Motor neuron (in vitro differentiated cells): ENCODE results near the gene MGAT1. TPM values are rescaled to one million over a fixed set of nuclear protein-coding genes. Genes with fewer than 3 reads are reported as not detected.
A peak's percentile ranks its signal among the peaks of the same experiment; 100 is the strongest.
"Not testable (repeated sequence)": the region's sequence is repeated elsewhere in the genome, so short reads cannot be mapped to it uniquely, and the experiment has no call there.

Source experiments
- ATAC-seq, 8 experiments: fragments of 200-7000 bp; cut with Tn5 transposase; replicated peaks in 6 of 8; 2 replicates each; pipeline ENCODE4 v1.8.0; 2021; ENCODE audit warnings: mild to moderate bottlenecking in 8 of 8, moderate library complexity in 8 of 8
- H3K27ac ChIP-seq, 2 donors: fragments of 250-450 bp; sonication (Bioruptor Pico); 2 replicates each; pipeline ENCODE4 v1.9.0; 2021; ENCODE audit warnings: antibody characterized with exemption in 2 of 2, mild to moderate bottlenecking in 2 of 2, moderate library complexity in 1 of 2
- H3K4me1 ChIP-seq, 2 donors: fragments of 250-450 bp; sonication (Bioruptor Pico); replicated peaks in 1 of 2; 2 replicates each; pipeline ENCODE4 v1.6.1; 2021; ENCODE audit warnings: antibody characterized with exemption in 2 of 2, mild to moderate bottlenecking in 2 of 2, moderate library complexity in 1 of 2
- H3K4me3 ChIP-seq, 5 donors: fragments of 250-450 bp; sonication (Bioruptor Pico); 2 replicates each; pipeline ENCODE4 v1.9.0; 2021; ENCODE audit warnings: antibody characterized with exemption in 5 of 5, mild to moderate bottlenecking in 5 of 5, moderate library complexity in 4 of 5
- WGBS, 10 experiments: fragments of 450-650 bp; shearing (Covaris generic); methylation state at CpG; one replicate each; pipeline ENCODE4 v1.0.0; 2022; 5-methylcytosine and 5-hydroxymethylcytosine counted together
- in situ Hi-C, 9 experiments: fragments of 400-800 bp; cut with MboI; loops; one replicate each; pipeline ENCODE4 v1.15.0; 2021; ENCODE audit warnings: low sequenced_read_pairs in 9 of 9, low pct_unique_long_range_greater_than_20kb in 2 of 9; ENCODE audit not compliant: unreplicated experiment in 9 of 9
- total RNA-seq, 8 experiments: library from RNA; unstranded; fragments of 300-600 nt; gene quantifications; 2 replicates each; pipeline versions ENCODE4 v1.2.3 to v1.2.4, GENCODE V29; 2022

MGAT1 gene
- total RNA-seq, 8 experiments from 2014 or later, result 24.6 to 59.6 (median 37.7) TPM

- Histone ChIP-seq H3K4me1 (peaks cover 10 to 15% of the 10 kb centered on the region in 2 donors), H3K27ac (no peak overlapping the region), H3K4me3 (no peak overlapping the region)
- 10 to 100% (median 83%) methylated on average over 1 to 12 of the region's 15 CpGs for WGBS, 10 experiments
- ATAC-seq, result peak in 7 of 8 experiments; percentile 11 to 41 (median 34)
- in situ Hi-C loops, result no loop called here
These were observed 17.4 kb downstream of the MGAT1 start for GRCh38 chr5:180785121-180785781.

GRCh38 chr5:180784497-180785097, 18.0 kb downstream of the MGAT1 start:
- Histone ChIP-seq H3K4me3 (no peak overlapping the region), H3K27ac (no peak overlapping the region), H3K4me1 (peaks cover 10 to 15% of the 10 kb centered on the region in 2 donors)
- ATAC-seq, result peak; percentile 50 to 83 (median 60)
- in situ Hi-C loops, result no loop called here
- WGBS, 10 experiments, result 0 to 64% (median 39%) methylated on average over 2 to 7 of the region's 13 CpGs

- in situ Hi-C loops, result no loop called here
- no peak for ATAC-seq
- Histone ChIP-seq H3K4me3 (no peak overlapping the region), H3K4me1 (peaks cover 10 to 15% of the 10 kb centered on the region in 2 donors), H3K27ac (no peak overlapping the region)
- WGBS, 10 experiments, result 56 to 91% (median 82%) methylated on average over 1 to 5 of the region's 12 CpGs; no CpG with 5 or more reads in 5 of the 10 experiments
These were observed 19.1 kb downstream of the MGAT1 start for GRCh38 chr5:180783340-180784052.

- 58 to 100% (median 78%) methylated on average over 1 to 2 of the region's 2 CpGs; no CpG with 5 or more reads in 2 of the 10 experiments for WGBS, 10 experiments
- Histone ChIP-seq H3K27ac (no peak overlapping the region), H3K4me1 (peaks cover 10 to 15% of the 10 kb centered on the region in 2 donors), H3K4me3 (no peak overlapping the region)
- ATAC-seq, result no peak
- in situ Hi-C loops, result no loop called here
These were observed 19.9 kb downstream of the MGAT1 start for GRCh38 chr5:180782748-180783147.

- 75 to 100% (median 94%) methylated on average over 1 to 11 of the region's 14 CpGs; no CpG with 5 or more reads in 4 of the 10 experiments for WGBS, 10 experiments
- H3K27ac ChIP-seq, H3K4me3 ChIP-seq, ATAC-seq, in situ Hi-C loops: not testable (repeated sequence)
- H3K4me1 ChIP-seq, result peaks cover 10 to 15% of the 10 kb centered on the region in 2 donors
These were observed 20.7 kb downstream of the MGAT1 start for GRCh38 chr5:180781900-180782326.

- WGBS, 10 experiments, result 25 to 90% (median 70%) methylated on average over 2 to 9 of the region's 10 CpGs; no CpG with 5 or more reads in 1 of the 10 experiments
- Histone ChIP-seq H3K4me1 (peaks cover 0 to under 1% of the 10 kb centered on the region in 2 donors), H3K27ac (no peak overlapping the region), H3K4me3 (no peak overlapping the region)
- ATAC-seq, result no peak
- in situ Hi-C loops, result no loop called here
These were observed 22.5 kb downstream of the MGAT1 start for GRCh38 chr5:180779985-180780610.

- Histone ChIP-seq H3K27ac (no peak overlapping the region), H3K4me3 (no peak overlapping the region), H3K4me1 (no peaks in the 10 kb centered on the region)
- in situ Hi-C loops, result no loop called here
- WGBS, 10 experiments, result 83 to 100% (median 100%) methylated on average over 1 of the region's 1 CpG; no CpG with 5 or more reads in 6 of the 10 experiments
- no peak for ATAC-seq
These were observed 25.1 kb downstream of the MGAT1 start for GRCh38 chr5:180777475-180777874.

GRCh38 chr5:180776376-180776775, 26.2 kb downstream of the MGAT1 start:
- H3K4me3 ChIP-seq, result no peak overlapping the region
- in situ Hi-C loops, result no loop called here
- WGBS, 10 experiments, result 80 to 100% (median 100%) methylated on average over 1 of the region's 1 CpG; no CpG with 5 or more reads in 1 of the 10 experiments
- H3K4me1 ChIP-seq, result no peaks in the 10 kb centered on the region
- no peak for ATAC-seq
- no peak overlapping the region for H3K27ac ChIP-seq

- no peak overlapping the region for H3K27ac ChIP-seq
- H3K4me1 ChIP-seq, result no peaks in the 10 kb centered on the region
- ATAC-seq, result no peak
- in situ Hi-C loops, result no loop called here
- WGBS, 10 experiments, result 60 to 90% (median 81%) methylated on average over 1 to 7 of the region's 7 CpGs; no CpG with 5 or more reads in 3 of the 10 experiments
- no peak overlapping the region for H3K4me3 ChIP-seq
These were observed 27.0 kb downstream of the MGAT1 start for GRCh38 chr5:180775624-180776023.

GRCh38 chr5:180771839-180772238, 30.8 kb downstream of the MGAT1 start:
- no peak for ATAC-seq
- no peak overlapping the region for H3K4me3 ChIP-seq
- no peak overlapping the region for H3K27ac ChIP-seq
- H3K4me1 ChIP-seq, result no peaks in the 10 kb centered on the region
- in situ Hi-C loops, result no loop called here

GRCh38 chr5:180769821-180770220, 32.8 kb downstream of the MGAT1 start:
- Histone ChIP-seq H3K4me1 (no peaks in the 10 kb centered on the region), H3K4me3 (no peak overlapping the region), H3K27ac (no peak overlapping the region)
- 28 to 95% (median 78%) methylated on average over 2 to 3 of the region's 3 CpGs; no CpG with 5 or more reads in 1 of the 10 experiments for WGBS, 10 experiments
- in situ Hi-C loops, result no loop called here
- ATAC-seq, result peak in 3 of 8 experiments; percentile 14 to 54 (median 42)

GRCh38 chr5:180755601-180756000, 47.0 kb downstream of the MGAT1 start:
- Histone ChIP-seq H3K27ac (no peak overlapping the region), H3K4me1 (no peaks in the 10 kb centered on the region), H3K4me3 (no peak overlapping the region)
- in situ Hi-C loops, result no loop called here
- 0 to 89% (median 49%) methylated on average over 1 to 2 of the region's 2 CpGs for WGBS, 10 experiments
- no peak for ATAC-seq

GRCh38 chr5:180744253-180744652, 58.4 kb downstream of the MGAT1 start:
- Histone ChIP-seq H3K4me3 (no peak overlapping the region), H3K27ac (no peak overlapping the region), H3K4me1 (no peaks in the 10 kb centered on the region)
- 7 to 83% (median 62%) methylated on average over 1 to 5 of the region's 5 CpGs; no CpG with 5 or more reads in 4 of the 10 experiments for WGBS, 10 experiments
- ATAC-seq, result no peak
- in situ Hi-C loops, result no loop called here
